NB4 (cell line): ENCODE results near the gene BCAS3.

Experiments used
- DNase-seq: peaks from one replicate; pipeline ENCODE4 v3.0.0; 2010; ENCODE audit warnings: low read depth
- H3K4me3 ChIP-seq: one replicate; pipeline ENCODE4 v1.5.1; 2011; ENCODE audit warnings: mild to moderate bottlenecking, low read depth, low read length, moderate library complexity
- CTCF ChIP-seq: IDR thresholded peaks from one replicate; pipeline ENCODE4 v1.5.1; 2012; ENCODE audit warnings: low read depth, low read length
- MAX ChIP-seq: IDR thresholded peaks from 2 replicates; pipeline ENCODE4 v1.6.1; 2011; ENCODE audit warnings: low read depth, low read length
- MYC ChIP-seq: IDR thresholded peaks from 2 replicates; pipeline ENCODE4 v1.6.1; 2011; ENCODE audit warnings: low read depth, low read length
- POLR2A ChIP-seq: IDR thresholded peaks from 2 replicates; pipeline ENCODE4 v1.6.1; 2011; ENCODE audit warnings: mild to moderate bottlenecking; ENCODE audit not compliant: insufficient read length; ENCODE audit errors: extremely low read depth

Gene BCAS3

GRCh38 chr17:61328351-61328750 lies 650.7 kb downstream of the BCAS3 start:
- no peak overlapping the region for H3K4me3 ChIP-seq
- DNase-seq = no peak
- TF ChIP-seq POLR2A (no peak), MYC (no peak), MAX (no peak), CTCF (no peak)

GRCh38 chr17:61330174-61331150 lies 652.8 kb downstream of the BCAS3 start:
- no peak for DNase-seq
- TF ChIP-seq MAX = no peak
- no peak for TF ChIP-seq POLR2A
- TF ChIP-seq MYC = no peak
- TF ChIP-seq CTCF = no peak
- H3K4me3 ChIP-seq = no peak overlapping the region

GRCh38 chr17:61331178-61331577 lies 653.5 kb downstream of the BCAS3 start:
- TF ChIP-seq CTCF = no peak
- TF ChIP-seq MAX = no peak
- no peak for TF ChIP-seq POLR2A
- no peak for TF ChIP-seq MYC
- no peak overlapping the region for H3K4me3 ChIP-seq
- no peak for DNase-seq

GRCh38 chr17:61331886-61332285 lies 654.2 kb downstream of the BCAS3 start:
- no peak overlapping the region for H3K4me3 ChIP-seq
- DNase-seq = no peak
- TF ChIP-seq MYC (no peak), POLR2A (no peak), CTCF (no peak), MAX (no peak)

GRCh38 chr17:61333136-61333535 lies 655.5 kb downstream of the BCAS3 start:
- DNase-seq = no peak
- H3K4me3 ChIP-seq = no peak overlapping the region
- TF ChIP-seq CTCF (no peak), MYC (no peak), MAX (no peak), POLR2A (no peak)
